ENCODE data around the gene XAF1.
"Not testable (repeated sequence)": the region's sequence is repeated elsewhere in the genome, so short reads cannot be mapped to it uniquely, and the experiment has no call there.

The XAF1 gene

DNA sequence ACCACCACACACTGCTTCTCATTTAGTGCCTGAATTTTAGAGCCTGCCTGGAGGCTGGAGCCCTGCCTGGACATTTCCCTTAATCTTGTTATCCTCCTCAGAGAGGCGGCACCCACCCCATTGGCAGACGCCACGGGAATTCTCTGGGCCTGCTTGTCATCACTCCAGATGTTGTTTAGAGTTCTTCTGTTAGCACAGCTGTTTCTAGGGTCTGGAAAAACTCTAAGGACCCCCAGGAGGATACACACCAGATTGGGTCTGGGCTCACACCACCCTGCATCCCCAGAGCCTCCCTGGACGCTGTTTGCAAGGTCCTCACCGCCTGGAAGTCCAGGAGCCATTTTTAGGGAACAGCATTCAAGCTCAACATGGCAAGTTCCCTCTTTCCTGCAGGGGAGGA is 565 bp upstream of the XAF1 start:
- no peak for DNase-seq

DNA sequence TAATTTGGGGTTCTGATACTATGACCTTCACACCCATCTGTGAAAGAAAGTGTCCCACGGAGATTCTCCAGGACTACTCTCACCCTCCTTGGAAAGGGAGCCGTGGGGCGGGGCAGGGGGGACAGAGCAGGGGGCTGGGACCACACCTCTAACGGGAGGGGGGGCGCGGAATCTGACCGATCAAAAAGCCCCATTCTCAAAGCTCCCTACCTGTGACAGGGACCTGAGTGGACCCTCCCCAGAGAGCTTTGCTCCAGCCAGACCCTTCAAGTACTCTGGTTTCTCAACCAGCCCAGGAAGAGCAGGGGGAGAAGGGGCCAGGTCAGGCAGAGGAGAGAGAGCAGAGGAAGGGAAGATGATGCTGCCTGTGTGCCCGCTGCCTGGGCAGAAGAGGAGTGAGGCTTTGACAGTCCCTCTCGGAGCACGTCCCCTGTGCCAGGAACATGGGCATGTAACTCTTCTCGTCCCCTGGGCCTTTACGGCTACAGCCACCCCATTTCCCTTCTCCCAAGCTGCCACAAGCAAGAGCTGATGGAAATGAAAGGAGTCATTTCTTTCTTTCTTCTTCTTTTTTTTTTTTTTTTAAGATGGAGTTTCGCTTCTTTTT is 682 bp downstream of the XAF1 start:
- no peak for DNase-seq

- DNase-seq = no peak
These were observed 1.9 kb downstream of the XAF1 start for GRCh38 chr17:6757747-6758146.

DNA sequence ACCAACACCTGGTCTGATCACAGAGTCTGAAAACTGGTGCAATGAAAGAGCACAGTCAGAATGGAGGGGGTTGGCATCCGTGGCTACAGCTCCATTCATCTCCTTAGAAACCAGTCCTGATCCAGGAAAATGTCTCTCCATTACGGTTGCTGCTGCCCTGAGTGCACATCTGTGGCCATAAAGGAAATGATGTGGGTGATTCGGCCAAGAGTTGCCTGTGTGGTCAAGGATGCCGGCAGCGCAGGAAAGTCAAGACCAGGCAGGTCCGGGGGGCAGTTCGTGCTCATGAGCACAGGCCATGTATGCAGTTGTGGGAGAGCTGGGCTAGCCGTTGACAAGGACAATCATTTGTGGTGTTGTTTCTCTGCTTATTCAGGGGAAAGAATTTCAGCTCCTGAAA is 5.9 kb downstream of the XAF1 start:
- no peak for DNase-seq

GRCh38 chr17:6768447-6768846 is 12.6 kb downstream of the XAF1 start:
- no peak for DNase-seq

DNA sequence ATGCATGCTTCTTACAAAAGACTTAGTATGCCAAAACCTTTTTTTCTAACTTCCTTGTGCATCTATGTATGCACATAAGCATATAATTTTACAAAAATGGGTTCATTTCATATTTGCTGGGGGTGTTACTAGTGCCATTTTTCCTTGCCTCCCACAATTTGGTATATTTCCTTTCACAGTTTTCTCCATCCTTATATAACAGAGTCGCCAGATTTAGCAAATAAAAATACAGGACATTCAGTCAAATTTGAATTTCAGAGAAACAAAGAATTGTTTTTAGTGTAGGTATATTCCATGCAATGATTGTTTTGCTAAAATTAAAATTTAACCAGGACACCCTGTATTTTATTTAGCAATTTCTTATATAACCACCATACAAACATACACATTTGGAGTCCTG is 16.2 kb downstream of the XAF1 start:
- DNase-seq = no peak

GRCh38 chr17:6774906-6775305 is 19.1 kb downstream of the XAF1 start:
- DNase-seq = not testable (repeated sequence)

GRCh38 chr17:6775871-6776405 is 20.1 kb downstream of the XAF1 start, which contains the start of gene FBXO39:
TSS of gene FBXO39 (plus strand) at chr17:6776215. CDS start at chr17:6779869, 3,654 bp downstream.
- DNase-seq = no peak

DNA sequence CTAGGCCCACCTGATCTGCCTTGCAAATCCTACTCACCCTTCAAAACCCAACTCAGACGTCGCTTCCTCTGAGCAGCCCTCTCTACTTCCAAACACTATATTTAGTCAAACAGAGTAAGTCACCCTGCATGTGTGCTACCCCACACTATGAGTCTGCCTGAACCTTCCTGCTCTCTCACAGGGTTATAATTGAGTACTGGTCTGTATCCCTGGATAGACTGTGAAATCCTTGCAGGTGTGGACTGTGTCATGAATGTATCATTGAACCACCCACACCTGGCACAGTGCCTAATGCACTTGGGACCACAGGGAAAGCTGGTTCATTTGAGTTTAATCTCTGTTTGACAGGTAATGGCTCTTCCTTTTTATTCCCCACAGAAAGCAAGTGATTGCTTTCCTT is 23.6 kb downstream of the XAF1 start:
- DNase-seq = no peak

GRCh38 chr17:6780001-6780400 is 24.2 kb downstream of the XAF1 start:
- DNase-seq = no peak

GRCh38 chr17:6780886-6781285 is 25.0 kb downstream of the XAF1 start:
- DNase-seq = no peak

- DNase-seq = no peak
These were observed 26.4 kb downstream of the XAF1 start for GRCh38 chr17:6782244-6782643.

GRCh38 chr17:6786618-6787017 is 30.8 kb downstream of the XAF1 start:
- no peak for DNase-seq

GRCh38 chr17:6787081-6787693 is 31.3 kb downstream of the XAF1 start:
- no peak for DNase-seq

GRCh38 chr17:6789146-6789545 is 33.3 kb downstream of the XAF1 start:
- no peak for DNase-seq

DNA sequence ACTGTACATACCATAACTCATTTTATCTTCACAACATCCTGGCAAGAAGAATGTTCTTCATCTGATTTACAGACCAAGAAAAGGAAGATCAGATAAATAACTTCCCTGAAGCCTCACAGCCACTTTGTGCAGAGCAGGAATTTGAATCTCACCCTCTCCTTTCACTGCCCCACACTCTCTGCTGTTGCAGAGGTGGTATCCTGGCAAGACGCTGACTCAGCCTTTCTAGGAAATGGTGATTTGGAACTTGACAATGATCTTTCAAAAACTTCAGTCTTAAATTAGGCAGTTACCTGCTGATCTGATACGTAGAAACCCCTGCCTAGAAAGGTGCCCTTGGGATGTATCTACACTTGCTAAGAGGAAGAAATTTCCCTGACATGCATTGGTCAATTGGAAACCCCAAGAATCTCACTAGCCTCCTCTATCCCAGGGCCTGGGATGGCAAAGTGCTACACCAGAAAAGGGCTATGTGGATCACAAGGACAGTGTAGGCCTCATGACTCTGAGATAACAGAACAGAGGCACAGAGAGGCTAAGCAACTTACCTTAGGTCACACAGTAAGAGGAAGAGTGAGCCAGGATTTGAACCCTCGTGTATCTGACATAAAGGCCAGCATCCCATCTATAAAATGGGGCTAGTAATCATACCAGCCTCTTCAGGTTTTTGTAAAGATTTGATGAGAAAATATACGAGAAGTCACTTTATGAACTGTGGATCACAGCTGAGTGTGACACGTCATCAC is 38.1 kb downstream of the XAF1 start:
- no peak for DNase-seq

DNA sequence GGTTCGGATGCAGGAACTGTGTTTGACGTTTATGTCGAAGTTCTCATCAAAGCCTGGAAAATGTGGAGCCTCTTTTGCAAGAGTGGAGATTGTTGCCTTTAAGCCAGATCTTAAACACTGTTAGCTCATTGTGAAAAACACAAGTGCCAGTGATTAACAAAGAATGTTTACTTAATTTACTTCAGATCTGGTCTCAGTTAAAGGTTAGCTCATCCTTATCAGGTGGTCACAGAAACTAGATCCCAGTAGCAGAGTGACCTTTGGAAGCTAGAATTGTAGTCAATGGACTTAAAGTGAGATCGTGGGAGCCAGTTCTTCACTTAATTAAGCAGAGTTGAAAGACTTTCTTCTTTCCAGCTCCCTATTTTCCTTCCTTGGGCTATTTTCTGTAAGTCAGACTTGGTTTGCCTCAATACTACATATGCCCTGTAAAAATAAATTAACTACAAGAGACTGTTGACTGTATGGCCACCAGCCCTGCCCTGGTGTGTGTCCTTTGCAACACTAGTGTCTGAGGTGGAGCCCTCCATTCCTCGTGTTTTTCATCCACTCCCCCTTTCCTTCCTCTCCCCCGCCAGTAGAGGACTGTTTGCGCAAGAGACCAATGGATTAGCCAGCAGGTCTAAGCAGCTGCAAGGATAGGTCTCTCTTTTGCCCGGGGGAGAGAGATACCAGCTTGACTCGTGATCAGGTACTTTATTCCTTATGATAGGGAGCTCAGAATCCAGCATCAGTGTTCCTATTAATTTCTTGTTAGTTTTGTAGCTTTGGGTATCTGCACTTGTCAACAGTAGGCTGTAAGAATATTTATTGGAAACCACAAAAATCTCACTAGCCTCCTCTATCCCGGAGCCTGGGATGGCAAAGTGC is 40.4 kb downstream of the XAF1 start:
- DNase-seq = no peak

DNA sequence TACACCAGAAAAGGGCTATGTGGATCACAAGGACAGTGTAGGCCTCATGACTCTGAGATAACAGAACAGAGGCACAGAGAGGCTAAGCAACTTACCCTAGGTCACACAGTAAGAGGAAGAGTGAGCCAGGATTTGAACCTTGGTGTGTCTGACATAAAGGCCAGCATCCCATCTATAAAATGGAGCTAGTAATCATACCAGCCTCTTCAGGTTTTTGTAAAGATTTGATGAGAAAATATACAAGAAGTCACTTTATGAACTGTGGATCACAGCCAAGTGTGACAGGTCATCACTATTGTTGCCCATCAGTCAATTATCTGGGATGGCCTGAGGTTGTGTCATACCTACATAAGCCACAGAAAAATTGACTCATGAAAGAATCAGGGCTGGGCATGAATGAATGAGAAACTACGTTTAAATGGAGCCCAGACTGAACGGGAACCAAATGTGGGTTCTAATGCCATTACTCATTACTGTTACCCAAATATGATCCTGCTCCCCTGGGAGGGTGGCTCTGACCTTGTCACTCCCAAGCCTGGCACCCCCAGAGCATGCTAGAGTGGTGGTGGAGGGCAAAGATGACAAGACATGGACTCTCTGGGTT is 41.1 kb downstream of the XAF1 start:
- no peak for DNase-seq

DNA sequence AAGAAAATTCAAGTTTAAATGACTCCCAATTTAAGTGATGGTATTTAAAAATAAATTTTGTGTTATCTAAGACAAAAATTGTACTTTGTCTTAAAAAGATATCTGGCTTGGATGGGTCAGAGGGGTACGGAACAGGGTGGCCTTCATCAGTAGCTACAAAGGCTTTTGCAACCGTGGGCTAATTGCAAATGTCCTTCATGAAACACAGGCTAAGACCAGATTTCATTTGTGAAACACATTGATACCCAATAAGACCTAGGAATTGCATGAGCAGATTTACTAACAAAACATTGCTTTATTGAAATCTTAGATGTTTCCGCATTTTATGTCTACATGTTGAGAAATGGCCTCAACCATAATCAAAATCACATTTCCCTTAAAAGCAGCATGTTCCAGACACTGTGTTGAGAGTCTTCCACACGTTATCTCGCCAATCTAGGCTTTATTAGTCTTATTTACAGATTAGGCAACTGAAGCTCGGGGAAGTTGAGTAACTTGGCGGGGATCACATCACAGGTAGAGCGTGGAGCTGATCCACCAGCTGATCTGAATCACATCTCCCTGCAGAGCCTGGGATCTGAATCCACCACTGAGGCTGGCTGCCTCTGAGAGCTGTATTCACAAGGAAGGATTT is 42.0 kb downstream of the XAF1 start:
- no peak for DNase-seq

DNA sequence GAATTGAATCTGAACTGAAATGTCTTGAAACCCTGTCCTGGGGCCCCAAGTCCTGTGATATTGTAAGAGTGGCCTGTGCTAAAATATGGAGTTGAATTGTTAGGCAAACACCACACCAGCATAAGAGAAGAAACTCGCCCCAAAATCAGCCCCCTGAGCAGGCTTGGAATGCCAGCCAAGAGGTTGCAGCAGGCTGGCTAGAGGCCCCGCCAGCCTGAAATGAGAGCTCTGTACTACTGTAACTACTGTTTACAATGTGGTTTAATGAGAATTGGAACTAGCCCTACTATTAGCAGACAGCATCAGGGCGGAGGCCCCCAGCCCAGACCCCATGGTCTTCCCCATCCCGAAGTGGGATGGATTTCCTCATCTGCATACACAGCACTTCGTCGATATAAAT is 43.9 kb downstream of the XAF1 start:
- no peak for DNase-seq

DNA sequence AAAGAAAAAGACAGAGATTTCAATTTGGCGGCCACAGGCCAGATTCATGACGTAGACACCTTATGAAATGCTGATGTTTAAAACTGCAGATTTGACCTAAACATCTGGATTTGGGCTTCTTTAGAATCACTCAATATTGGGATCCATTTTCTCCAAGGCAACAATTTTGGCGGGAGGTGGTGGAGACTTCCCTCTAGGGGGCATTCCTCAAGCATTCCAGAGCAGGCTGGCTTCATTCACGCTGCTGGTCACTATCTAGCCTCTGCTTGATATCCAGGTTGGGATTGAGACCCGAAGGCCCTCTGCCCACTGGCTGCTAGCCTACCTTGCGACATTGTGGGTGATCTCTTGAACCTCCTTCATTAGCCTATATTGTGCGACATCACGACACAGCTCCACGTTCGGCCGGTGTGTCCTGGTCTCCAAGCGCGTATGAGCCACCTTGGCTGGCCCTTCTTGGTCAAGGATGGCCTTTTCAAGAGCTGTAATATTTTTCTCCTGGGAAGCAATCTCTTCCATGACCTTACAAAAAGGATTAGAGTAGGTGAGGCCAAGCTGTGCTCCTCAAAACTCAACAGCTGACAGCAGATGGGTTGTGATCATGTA is 44.7 kb downstream of the XAF1 start:
- DNase-seq = no peak

DNA sequence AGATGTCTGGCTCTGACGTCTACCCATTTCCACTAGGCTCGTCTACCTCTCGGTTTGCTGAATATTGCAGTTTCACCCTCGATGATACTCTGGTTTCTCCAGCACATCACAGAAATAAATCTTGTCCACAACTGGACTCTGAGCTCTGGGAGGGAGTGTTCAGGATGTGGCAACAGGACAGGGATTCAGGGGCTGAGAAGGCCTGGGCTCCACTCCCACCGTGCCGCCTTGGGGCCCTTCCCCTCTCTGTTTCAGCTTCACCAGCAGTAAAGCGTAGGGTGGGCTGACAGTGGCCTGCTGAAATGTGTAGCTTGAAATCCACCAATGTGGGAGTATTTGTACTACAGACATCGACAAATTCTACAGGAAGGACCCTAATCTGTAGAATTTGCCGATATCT is 55.7 kb downstream of the XAF1 start:
- no peak for DNase-seq
